ENCODE measurements around the gene TTLL12.

GRCh38 chr22:43216738-43217137 is 29.8 kb upstream of the TTLL12 start:
- no peak for TF ChIP-seq CTCF (IDR thresholded peaks at IDR 0.05)
- no peak for TF ChIP-seq POLR2A (IDR thresholded peaks at IDR 0.05)
- TF ChIP-seq EP300 (IDR thresholded peaks at IDR 0.05): no peak

Measured in tibial nerve (tissue), 4 donors.